Neural progenitor cell (in vitro differentiated cells): ENCODE results near the gene ANTXR1. TPM values are rescaled to one million over a fixed set of nuclear protein-coding genes. Genes with fewer than 3 reads are reported as not detected.

Source experiments
- DNase-seq: peaks from one replicate; pipeline ENCODE4 v3.0.0-alpha.2; 2016; ENCODE audit warnings: low spot score
- H2AFZ ChIP-seq: fragments of 200-600 bp; sonication (generic); replicated peaks from 2 replicates; pipeline ENCODE4 v1.6.1; 2016; ENCODE audit warnings: antibody characterized with exemption
- H3F3A ChIP-seq: fragments of 200-600 bp; sonication (generic); 2 replicates; pipeline ENCODE4 v1.6.1; 2016; ENCODE audit warnings: antibody characterized with exemption, low read depth
- H3K27ac ChIP-seq: fragments of 200-600 bp; sonication (generic); 2 replicates; pipeline ENCODE4 v1.5.1; 2016; ENCODE audit warnings: mild to moderate bottlenecking
- H3K27me3 ChIP-seq: fragments of 200-600 bp; sonication (generic); 2 replicates; pipeline ENCODE4 v1.6.1; 2016; ENCODE audit warnings: mild to moderate bottlenecking, moderate library complexity
- H3K36me3 ChIP-seq: fragments of 200-600 bp; sonication (generic); 2 replicates; pipeline ENCODE4 v1.5.1; 2016
- H3K4me1 ChIP-seq: fragments of 200-600 bp; sonication (generic); 2 replicates; pipeline ENCODE4 v1.6.1; 2016; ENCODE audit warnings: mixed run types
- H3K4me2 ChIP-seq: fragments of 200-600 bp; sonication (generic); 2 replicates; pipeline ENCODE4 v1.6.1; 2016
- H3K4me3 ChIP-seq: fragments of 200-600 bp; sonication (generic); 2 replicates; pipeline ENCODE4 v1.5.1; 2016
- H3K79me2 ChIP-seq: fragments of 200-600 bp; sonication (generic); 2 replicates; pipeline ENCODE4 v1.6.1; 2016; ENCODE audit warnings: low read depth
- H3K9ac ChIP-seq: fragments of 200-600 bp; sonication (generic); 2 replicates; pipeline ENCODE4 v1.6.1; 2016
- H3K9me3 ChIP-seq: fragments of 200-600 bp; sonication (generic); 2 replicates; pipeline ENCODE4 v1.5.1; 2016; ENCODE audit warnings: low read depth
- H4K20me1 ChIP-seq: fragments of 200-600 bp; sonication (generic); 2 replicates; pipeline ENCODE4 v1.6.1; 2016; ENCODE audit warnings: low read depth
- H3K27ac Mint-ChIP-seq: 3 replicates; pipeline ENCODE4 v1.8.0; 2021; ENCODE audit warnings: mixed read lengths
- H3K27me3 Mint-ChIP-seq: 2 replicates; pipeline ENCODE4 v1.8.0; 2022; ENCODE audit warnings: low read depth, mild to moderate bottlenecking, inconsistent platforms, moderate library complexity, mixed read lengths; ENCODE audit not compliant: insufficient read depth
- H3K36me3 Mint-ChIP-seq: 3 replicates; pipeline ENCODE4 v1.8.0; 2021; ENCODE audit warnings: mixed read lengths
- H3K4me1 Mint-ChIP-seq: 3 replicates; pipeline ENCODE4 v1.8.0; 2021; ENCODE audit warnings: mixed read lengths
- H3K4me3 Mint-ChIP-seq: 3 replicates; pipeline ENCODE4 v1.8.0; 2021; ENCODE audit warnings: mild to moderate bottlenecking, moderate library complexity, mixed read lengths
- H3K9me3 Mint-ChIP-seq: 3 replicates; pipeline ENCODE4 v1.8.0; 2020; ENCODE audit warnings: mixed read lengths
- CTCF ChIP-seq: fragments of 200-600 bp; sonication (generic); IDR thresholded peaks from 2 replicates; pipeline ENCODE4 v1.5.1; 2017; ENCODE audit warnings: antibody characterized with exemption, mild to moderate bottlenecking
- EZH2 ChIP-seq: fragments of 200-600 bp; sonication (generic); IDR thresholded peaks from 2 replicates; pipeline ENCODE4 v1.6.1; 2017; ENCODE audit warnings: antibody characterized with exemption, mild to moderate bottlenecking, moderate library complexity
- EZH2phosphoT487 ChIP-seq: fragments of 200-600 bp; sonication (generic); IDR thresholded peaks from 2 replicates; pipeline ENCODE4 v1.6.1; 2017; ENCODE audit warnings: antibody characterized with exemption
- total RNA-seq: library from RNA; depleted of rRNA; stranded (reverse); fragments of >200 nt; gene quantifications from 2 replicates; pipeline ENCODE4 v1.2.3, GENCODE V29; 2015; ENCODE audit warnings: low replicate concordance

ANTXR1 gene
- total RNA-seq, 1 donor from 2014 or later: 6.7 TPM

- Histone ChIP-seq H3K9me3 (no peaks in the 10 kb centered on the region), H3K4me1 (no peaks in the 10 kb centered on the region), H4K20me1 (no peaks in the 10 kb centered on the region), H3K27ac (no peak overlapping the region), H3K27me3 (no peaks in the 10 kb centered on the region), H3K9ac (no peak overlapping the region), H2AFZ (no peak overlapping the region), H3K4me2 (no peak overlapping the region), H3K4me3 (no peak overlapping the region), H3K36me3 (no peaks in the 10 kb centered on the region), H3F3A (no peaks in the 10 kb centered on the region), H3K79me2 (no peaks in the 10 kb centered on the region)
- no peak overlapping the region for H3K27ac Mint-ChIP-seq
- peaks cover 4% of the 10 kb centered on the region for H3K4me1 Mint-ChIP-seq
- peaks cover 6% of the 10 kb centered on the region for H3K27me3 Mint-ChIP-seq
- no peak for DNase-seq
- no peak overlapping the region for H3K4me3 Mint-ChIP-seq
- H3K36me3 Mint-ChIP-seq: peaks cover 47% of the 10 kb centered on the region
- TF ChIP-seq CTCF: no peak
- no peak for TF ChIP-seq EZH2phosphoT487
- TF ChIP-seq EZH2: no peak
- no peaks in the 10 kb centered on the region for H3K9me3 Mint-ChIP-seq
These were observed 231.9 kb downstream of the ANTXR1 start for GRCh38 chr2:69244882-69245281.

GRCh38 chr2:69247583-69247982 lies 234.6 kb downstream of the ANTXR1 start:
- H2AFZ ChIP-seq: no peak overlapping the region
- no peak for TF ChIP-seq CTCF
- TF ChIP-seq EZH2phosphoT487: no peak
- no peak for TF ChIP-seq EZH2
- no peak overlapping the region for H3K4me2 ChIP-seq
- no peak overlapping the region for H3K9ac ChIP-seq
- H3K4me3 Mint-ChIP-seq: no peak overlapping the region
- no peak overlapping the region for H3K27ac Mint-ChIP-seq
- no peak for DNase-seq
- H3K27ac ChIP-seq: no peak overlapping the region
- no peak overlapping the region for H3K4me3 ChIP-seq
- H3K4me1 ChIP-seq: no peaks in the 10 kb centered on the region
- H3K36me3 ChIP-seq: no peaks in the 10 kb centered on the region
- no peaks in the 10 kb centered on the region for H3K27me3 ChIP-seq
- H3K4me1 Mint-ChIP-seq: no peaks in the 10 kb centered on the region
- peaks cover 38% of the 10 kb centered on the region for H3K36me3 Mint-ChIP-seq
- H3F3A ChIP-seq: no peaks in the 10 kb centered on the region
- peaks cover 6% of the 10 kb centered on the region for H3K27me3 Mint-ChIP-seq
- no peaks in the 10 kb centered on the region for H4K20me1 ChIP-seq
- H3K9me3 ChIP-seq: no peaks in the 10 kb centered on the region
- H3K79me2 ChIP-seq: no peaks in the 10 kb centered on the region
- H3K9me3 Mint-ChIP-seq: no peaks in the 10 kb centered on the region

DNA sequence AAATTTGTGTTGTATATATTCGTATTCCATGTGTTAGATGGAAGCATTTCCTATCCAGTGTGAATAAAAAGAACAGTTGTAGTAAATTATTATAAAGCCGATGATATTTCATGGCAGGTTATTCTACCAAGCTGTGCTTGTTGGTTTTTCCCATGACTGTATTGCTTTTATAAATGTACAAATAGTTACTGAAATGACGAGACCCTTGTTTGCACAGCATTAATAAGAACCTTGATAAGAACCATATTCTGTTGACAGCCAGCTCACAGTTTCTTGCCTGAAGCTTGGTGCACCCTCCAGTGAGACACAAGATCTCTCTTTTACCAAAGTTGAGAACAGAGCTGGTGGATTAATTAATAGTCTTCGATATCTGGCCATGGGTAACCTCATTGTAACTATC lies 235.3 kb downstream of the ANTXR1 start:
- H3K4me3 ChIP-seq: no peak overlapping the region
- DNase-seq: no peak
- H4K20me1 ChIP-seq: no peaks in the 10 kb centered on the region
- no peaks in the 10 kb centered on the region for H3K4me1 Mint-ChIP-seq
- no peak overlapping the region for H3K4me3 Mint-ChIP-seq
- H2AFZ ChIP-seq: no peak overlapping the region
- TF ChIP-seq EZH2phosphoT487 (no peak), EZH2 (no peak), CTCF (no peak)
- no peaks in the 10 kb centered on the region for H3K36me3 ChIP-seq
- H3K36me3 Mint-ChIP-seq: peaks cover 38% of the 10 kb centered on the region
- H3K4me2 ChIP-seq: no peak overlapping the region
- H3K9me3 ChIP-seq: no peaks in the 10 kb centered on the region
- peaks cover 6% of the 10 kb centered on the region for H3K27me3 Mint-ChIP-seq
- no peaks in the 10 kb centered on the region for H3K4me1 ChIP-seq
- H3K9ac ChIP-seq: no peak overlapping the region
- no peaks in the 10 kb centered on the region for H3F3A ChIP-seq
- no peaks in the 10 kb centered on the region for H3K27me3 ChIP-seq
- H3K79me2 ChIP-seq: no peaks in the 10 kb centered on the region
- H3K27ac Mint-ChIP-seq: no peak overlapping the region
- no peak overlapping the region for H3K27ac ChIP-seq
- H3K9me3 Mint-ChIP-seq: no peaks in the 10 kb centered on the region
